ENCODE measurements around the gene OR2A14. TPM values are rescaled to one million over a fixed set of nuclear protein-coding genes. Genes with fewer than 3 reads are reported as not detected.
"Not testable (repeated sequence)": the region's sequence is repeated elsewhere in the genome, so short reads cannot be mapped to it uniquely, and the experiment has no call there.

OR2A14 gene
- total and polyA plus RNA-seq, 2 of the 13 experiments (the other 11 are each of a cell fraction or from before 2014, with no cell fraction given) = not detected

DNA sequence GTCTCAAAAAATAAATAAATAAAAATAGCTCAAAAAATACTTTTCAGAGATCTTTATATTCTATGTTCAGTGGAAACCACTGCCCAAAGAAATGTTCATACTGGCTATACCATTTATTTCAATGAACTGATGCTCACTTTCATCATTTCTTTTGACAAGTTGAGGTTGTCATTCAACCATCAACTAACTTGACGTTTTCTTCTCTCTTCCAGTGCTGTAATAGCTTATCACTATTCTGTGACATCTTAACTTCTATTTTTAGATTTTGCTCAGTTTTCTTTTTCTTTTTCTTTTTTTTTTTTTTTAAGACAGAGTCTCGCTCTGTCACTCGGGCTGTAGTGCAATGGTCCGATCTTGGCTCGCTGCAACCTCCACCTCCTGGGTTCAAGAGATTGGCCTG lies 51.6 kb downstream of the OR2A14 start (continued):
- TF ChIP-seq, protein P1, sequence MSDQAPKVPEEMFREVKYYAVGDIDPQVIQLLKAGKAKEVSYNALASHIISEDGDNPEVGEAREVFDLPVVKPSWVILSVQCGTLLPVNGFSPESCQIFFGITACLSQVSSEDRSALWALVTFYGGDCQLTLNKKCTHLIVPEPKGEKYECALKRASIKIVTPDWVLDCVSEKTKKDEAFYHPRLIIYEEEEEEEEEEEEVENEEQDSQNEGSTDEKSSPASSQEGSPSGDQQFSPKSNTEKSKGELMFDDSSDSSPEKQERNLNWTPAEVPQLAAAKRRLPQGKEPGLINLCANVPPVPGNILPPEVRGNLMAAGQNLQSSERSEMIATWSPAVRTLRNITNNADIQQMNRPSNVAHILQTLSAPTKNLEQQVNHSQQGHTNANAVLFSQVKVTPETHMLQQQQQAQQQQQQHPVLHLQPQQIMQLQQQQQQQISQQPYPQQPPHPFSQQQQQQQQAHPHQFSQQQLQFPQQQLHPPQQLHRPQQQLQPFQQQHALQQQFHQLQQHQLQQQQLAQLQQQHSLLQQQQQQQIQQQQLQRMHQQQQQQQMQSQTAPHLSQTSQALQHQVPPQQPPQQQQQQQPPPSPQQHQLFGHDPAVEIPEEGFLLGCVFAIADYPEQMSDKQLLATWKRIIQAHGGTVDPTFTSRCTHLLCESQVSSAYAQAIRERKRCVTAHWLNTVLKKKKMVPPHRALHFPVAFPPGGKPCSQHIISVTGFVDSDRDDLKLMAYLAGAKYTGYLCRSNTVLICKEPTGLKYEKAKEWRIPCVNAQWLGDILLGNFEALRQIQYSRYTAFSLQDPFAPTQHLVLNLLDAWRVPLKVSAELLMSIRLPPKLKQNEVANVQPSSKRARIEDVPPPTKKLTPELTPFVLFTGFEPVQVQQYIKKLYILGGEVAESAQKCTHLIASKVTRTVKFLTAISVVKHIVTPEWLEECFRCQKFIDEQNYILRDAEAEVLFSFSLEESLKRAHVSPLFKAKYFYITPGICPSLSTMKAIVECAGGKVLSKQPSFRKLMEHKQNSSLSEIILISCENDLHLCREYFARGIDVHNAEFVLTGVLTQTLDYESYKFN (CRISPR knock-in tag; conservative IDR thresholded peaks at IDR 0.05) = no peak
- TF ChIP-seq CREM (IDR thresholded peaks at IDR 0.05) (no peak), CREM (CRISPR knock-in tag; IDR thresholded peaks at IDR 0.05) (no peak), MIER3 (CRISPR knock-in tag; IDR thresholded peaks at IDR 0.05; ENCODE audit: borderline replicate concordance) (no peak), RORA (CRISPR knock-in tag; IDR thresholded peaks at IDR 0.05) (no peak)

DNA sequence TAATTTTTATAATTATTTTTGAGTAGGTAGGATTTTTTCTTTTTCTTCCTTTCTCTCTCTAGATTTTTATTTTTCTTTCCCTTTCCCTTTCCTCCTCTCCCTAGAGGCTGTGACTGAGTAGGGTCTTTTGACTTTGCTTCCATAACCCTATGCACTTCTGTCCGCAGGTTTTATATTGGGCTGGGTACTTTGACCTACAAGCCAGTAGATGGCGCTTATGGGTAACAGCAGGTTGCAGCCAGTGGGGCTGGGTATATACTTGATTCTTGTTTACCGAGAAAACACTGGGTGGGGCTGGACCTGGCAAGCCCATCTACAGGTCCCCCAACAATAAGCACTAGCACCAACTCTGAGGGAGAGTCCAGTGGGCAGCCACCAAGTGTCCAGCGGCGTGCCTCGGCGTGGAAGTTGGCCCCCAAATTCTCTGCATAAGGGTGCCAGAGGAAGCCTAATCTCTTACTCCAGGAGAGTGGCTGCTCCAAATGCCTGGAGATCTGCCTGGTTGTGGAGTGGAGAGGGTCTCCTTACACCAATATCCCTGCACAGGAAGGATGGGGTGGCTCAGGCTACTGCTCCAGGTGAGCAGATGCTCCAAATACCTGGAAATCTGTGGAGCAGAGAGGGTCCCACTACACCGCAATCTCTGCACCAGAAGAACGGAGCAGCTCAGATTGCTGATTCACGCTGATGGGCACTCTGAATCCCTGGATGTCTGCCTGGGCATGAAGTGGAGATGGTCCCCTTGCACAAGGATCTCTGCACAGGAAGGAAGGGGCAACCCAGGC lies 55.6 kb downstream of the OR2A14 start:
- H3K4me2 ChIP-seq (ENCODE audit: low read depth, low read length); H3K9me3 ChIP-seq (ENCODE audit: low read length); H3K27me3 ChIP-seq (ENCODE audit: control insufficient read depth in 1 of 2, insufficient read depth in 2 of 2, low read length in 2 of 2); H3K27ac ChIP-seq (ENCODE audit: extremely low read length, insufficient read depth, low read length); POLR2A ChIA-PET; H3K79me2 ChIP-seq (ENCODE audit: insufficient read depth, low read length); BruUV-seq (replicated peaks); H2AFZ ChIP-seq (ENCODE audit: low read length); H3K9ac ChIP-seq (ENCODE audit: insufficient read depth, low read depth, low read length); intact Hi-C loops (cut with micrococcal nuclease; ENCODE audit: unreplicated experiment); H3K4me1 ChIP-seq (ENCODE audit: insufficient read depth, low read length); FAIRE-seq; H4K20me1 ChIP-seq (ENCODE audit: insufficient read depth, low read length); H3K4me3 ChIP-seq (replicated peaks in 1 of 3; ENCODE audit: insufficient read depth in 1 of 3, low read depth in 2 of 3, low read length in 3 of 3); H3K36me3 ChIP-seq (replicated peaks in 1 of 2; ENCODE audit: control insufficient read depth in 1 of 2, insufficient read depth in 2 of 2, low read length in 2 of 2): not testable (repeated sequence)
- 0% methylated on average over 3 of the region's 10 CpGs for WGBS (ENCODE audit: low lambda C conversion rate)
- DNase-seq (ENCODE audit: low spot score) (peak; percentile 2), ATAC-seq (peak; percentile 92)
- CTCF ChIA-PET (ENCODE audit: low intra/inter-chr PET ratio, low total read pairs) = interaction anchor here (1.5 to 1.6 kb wide), 2 partner anchors 213 to 259 kb away, joined by 4 to 15 read pairs; no protein-coding TSS in a partner anchor
- TF ChIP-seq, protein P2, sequence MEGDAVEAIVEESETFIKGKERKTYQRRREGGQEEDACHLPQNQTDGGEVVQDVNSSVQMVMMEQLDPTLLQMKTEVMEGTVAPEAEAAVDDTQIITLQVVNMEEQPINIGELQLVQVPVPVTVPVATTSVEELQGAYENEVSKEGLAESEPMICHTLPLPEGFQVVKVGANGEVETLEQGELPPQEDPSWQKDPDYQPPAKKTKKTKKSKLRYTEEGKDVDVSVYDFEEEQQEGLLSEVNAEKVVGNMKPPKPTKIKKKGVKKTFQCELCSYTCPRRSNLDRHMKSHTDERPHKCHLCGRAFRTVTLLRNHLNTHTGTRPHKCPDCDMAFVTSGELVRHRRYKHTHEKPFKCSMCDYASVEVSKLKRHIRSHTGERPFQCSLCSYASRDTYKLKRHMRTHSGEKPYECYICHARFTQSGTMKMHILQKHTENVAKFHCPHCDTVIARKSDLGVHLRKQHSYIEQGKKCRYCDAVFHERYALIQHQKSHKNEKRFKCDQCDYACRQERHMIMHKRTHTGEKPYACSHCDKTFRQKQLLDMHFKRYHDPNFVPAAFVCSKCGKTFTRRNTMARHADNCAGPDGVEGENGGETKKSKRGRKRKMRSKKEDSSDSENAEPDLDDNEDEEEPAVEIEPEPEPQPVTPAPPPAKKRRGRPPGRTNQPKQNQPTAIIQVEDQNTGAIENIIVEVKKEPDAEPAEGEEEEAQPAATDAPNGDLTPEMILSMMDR (CRISPR knock-in tag; IDR thresholded peaks at IDR 0.05) = peak; percentile 66
- in situ Hi-C loops (cut with HindIII; ENCODE audit: extremely low pct_ligation_motif_present, low pct_unique_long_range_greater_than_20kb) = loop anchor here (10.0 kb wide), 1 partner anchor 216 kb away; no protein-coding TSS in a partner anchor

DNA sequence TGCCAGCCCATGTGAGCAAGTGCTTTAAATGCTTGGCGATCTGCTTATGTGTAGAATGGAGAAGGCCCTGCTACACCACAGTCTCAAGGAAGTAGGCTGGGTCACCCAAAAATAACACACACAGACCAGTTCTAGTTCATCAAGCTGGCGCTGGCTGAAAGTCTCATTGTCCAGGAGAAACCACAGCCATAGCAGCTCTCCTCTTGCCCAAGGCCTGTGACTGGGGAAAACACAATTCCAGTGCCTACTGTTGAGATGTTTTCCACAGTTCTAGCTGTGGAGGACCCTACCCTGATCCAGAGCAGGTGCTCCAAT lies 56.1 kb downstream of the OR2A14 start:
- H3K4me2 ChIP-seq (ENCODE audit: low read depth, low read length); ATAC-seq; H3K4me1 ChIP-seq (ENCODE audit: insufficient read depth, low read length); intact Hi-C loops (cut with micrococcal nuclease; ENCODE audit: unreplicated experiment); DNase-seq (ENCODE audit: low spot score); POLR2A ChIA-PET; H3K79me2 ChIP-seq (ENCODE audit: insufficient read depth, low read length); H3K27me3 ChIP-seq (ENCODE audit: control insufficient read depth in 1 of 2, insufficient read depth in 2 of 2, low read length in 2 of 2); H2AFZ ChIP-seq (ENCODE audit: low read length); H3K27ac ChIP-seq (ENCODE audit: extremely low read length, insufficient read depth, low read length); H4K20me1 ChIP-seq (ENCODE audit: insufficient read depth, low read length); H3K9me3 ChIP-seq (ENCODE audit: low read length); BruUV-seq (replicated peaks); H3K4me3 ChIP-seq (replicated peaks in 1 of 3; ENCODE audit: insufficient read depth in 1 of 3, low read depth in 2 of 3, low read length in 3 of 3); H3K36me3 ChIP-seq (replicated peaks in 1 of 2; ENCODE audit: control insufficient read depth in 1 of 2, insufficient read depth in 2 of 2, low read length in 2 of 2); H3K9ac ChIP-seq (ENCODE audit: insufficient read depth, low read depth, low read length); FAIRE-seq: not testable (repeated sequence)
- no CpG with 5 or more reads among the region's 2 CpGs for WGBS (ENCODE audit: low lambda C conversion rate)
- CTCF ChIA-PET (ENCODE audit: low intra/inter-chr PET ratio, low total read pairs) = interaction anchor here (1.6 kb wide), 1 partner anchor 212 kb away, joined by 15 read pairs; no protein-coding TSS in a partner anchor
- in situ Hi-C loops (cut with HindIII; ENCODE audit: extremely low pct_ligation_motif_present, low pct_unique_long_range_greater_than_20kb) = loop anchor here (10.0 kb wide), 1 partner anchor 216 kb away; no protein-coding TSS in a partner anchor

Measured in HepG2 (cell line).